Activated CD4-positive, alpha-beta T cell treated with anti-CD3 and anti-CD28 coated beads for 48 hours (primary cell): ENCODE results near the gene BTBD9.
A peak's percentile ranks its signal among the peaks of the same experiment; 100 is the strongest.

Experiments used
- DNase-seq: peaks from one replicate; pipeline ENCODE4 v3.0.0-alpha.2; 2020

The BTBD9 gene

GRCh38 chr6:38639498-38640215 lies at the start of gene BTBD9:
Gene BTBD9 (minus strand): TSS chr6:38639929.
- peak; percentile 84 for DNase-seq

- no peak for DNase-seq
These were observed 48.9 kb upstream of the BTBD9 start for GRCh38 chr6:38688579-38689087.

- DNase-seq: no peak
These were observed 47.8 kb upstream of the BTBD9 start for GRCh38 chr6:38687549-38687948.

- DNase-seq: no peak
These were observed 47.3 kb upstream of the BTBD9 start for GRCh38 chr6:38687043-38687353.

GRCh38 chr6:38686270-38687042 lies 46.7 kb upstream of the BTBD9 start:
- DNase-seq: no peak

GRCh38 chr6:38684904-38685303 lies 45.2 kb upstream of the BTBD9 start:
- no peak for DNase-seq

- DNase-seq: no peak
These were observed 44.5 kb upstream of the BTBD9 start for GRCh38 chr6:38684237-38684636.

- no peak for DNase-seq
These were observed 42.1 kb upstream of the BTBD9 start for GRCh38 chr6:38681850-38682249.

- DNase-seq: no peak
These were observed 39.9 kb upstream of the BTBD9 start for GRCh38 chr6:38679668-38680067.

GRCh38 chr6:38678178-38678760 lies 38.5 kb upstream of the BTBD9 start:
- DNase-seq: no peak

GRCh38 chr6:38676974-38677544 lies 37.3 kb upstream of the BTBD9 start:
- DNase-seq: no peak

GRCh38 chr6:38676236-38676973 lies 36.7 kb upstream of the BTBD9 start:
- DNase-seq: no peak

- peak; percentile 16 for DNase-seq
These were observed 33.9 kb upstream of the BTBD9 start for GRCh38 chr6:38673397-38674165.

GRCh38 chr6:38671885-38672467 lies 32.2 kb upstream of the BTBD9 start:
- peak; percentile 25 for DNase-seq

GRCh38 chr6:38658418-38659167 lies 18.9 kb upstream of the BTBD9 start:
- DNase-seq: no peak

- no peak for DNase-seq
These were observed 17.2 kb upstream of the BTBD9 start for GRCh38 chr6:38656896-38657295.

- DNase-seq: no peak
These were observed 14.5 kb upstream of the BTBD9 start for GRCh38 chr6:38654263-38654662.

- DNase-seq: no peak
These were observed 11.5 kb upstream of the BTBD9 start for GRCh38 chr6:38651121-38651784.

- DNase-seq: no peak
These were observed 10.6 kb upstream of the BTBD9 start for GRCh38 chr6:38650207-38650752.

- DNase-seq: no peak
These were observed 10.0 kb upstream of the BTBD9 start for GRCh38 chr6:38649744-38650143.
